Peyer's patch (tissue), 4 donors: ENCODE measurements around the gene INHBE.

Experiments
- CTCF ChIP-seq, 6 experiments: fragments of 450-650 bp in 4 of 6; fragments of 200-600 bp in 2 of 6; sonication (generic) in 1 of 6; IDR thresholded peaks; one replicate each; pipeline ENCODE4 v1.5.1; 2017 to 2019; ENCODE audit warnings: antibody characterized with exemption in 6 of 6, mild to moderate bottlenecking in 3 of 6, moderate library complexity in 1 of 6
- POLR2A ChIP-seq, 2 donors: fragments of 450-650 bp; IDR thresholded peaks; one replicate each; pipeline ENCODE4 v1.5.1; 2017; ENCODE audit warnings: antibody characterized with exemption in 2 of 2, mild to moderate bottlenecking in 2 of 2, moderate library complexity in 2 of 2

DNA sequence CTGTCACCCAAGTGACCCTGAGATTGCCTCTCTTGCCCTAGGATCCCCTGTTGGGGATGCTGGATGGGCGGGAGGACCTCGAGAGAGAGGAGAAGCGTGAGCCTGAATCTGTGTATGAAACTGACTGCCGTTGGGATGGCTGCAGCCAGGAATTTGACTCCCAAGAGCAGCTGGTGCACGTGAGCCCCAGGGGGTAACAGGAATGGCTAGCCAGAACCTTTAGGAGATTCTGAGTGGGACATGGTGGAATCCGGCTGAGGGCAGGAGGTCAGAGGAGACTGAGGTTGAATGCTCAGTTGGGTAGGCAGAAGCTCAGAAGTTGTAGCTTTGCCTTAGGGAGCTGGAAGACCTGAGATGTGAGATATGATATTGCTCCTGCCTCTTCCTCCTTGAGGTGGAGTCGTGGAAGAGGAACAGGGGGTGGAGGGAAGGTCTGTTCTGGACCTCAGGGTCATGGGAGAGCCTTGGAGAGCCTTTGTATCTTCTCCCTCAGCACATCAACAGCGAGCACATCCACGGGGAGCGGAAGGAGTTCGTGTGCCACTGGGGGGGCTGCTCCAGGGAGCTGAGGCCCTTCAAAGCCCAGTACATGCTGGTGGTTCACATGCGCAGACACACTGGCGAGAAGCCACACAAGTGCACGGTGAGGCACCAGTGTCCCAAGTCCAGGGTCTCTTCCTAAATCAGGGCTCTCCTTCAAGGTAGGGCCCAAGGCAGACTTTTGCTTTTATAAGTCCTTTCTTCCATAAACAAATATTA is 10.8 kb downstream of the INHBE start:
- no peak for TF ChIP-seq CTCF (IDR thresholded peaks at IDR 0.05)
- TF ChIP-seq POLR2A (IDR thresholded peaks at IDR 0.05) = no peak
